ENCODE data around the gene NPIPB9. TPM values are rescaled to one million over a fixed set of nuclear protein-coding genes. Genes with fewer than 3 reads are reported as not detected.
"Not testable (repeated sequence)": the region's sequence is repeated elsewhere in the genome, so short reads cannot be mapped to it uniquely, and the experiment has no call there.

The NPIPB9 gene
- total RNA-seq (1 to 10 TPM in 1 of 4 donors, under 1 TPM in 1, not detected in 2; 0.62 to 1.2 TPM), polyA plus RNA-seq (under 1 TPM in 2 of 3 donors, not detected in 1; 0.12 to 0.39 TPM)
- long read RNA-seq, donor 1: 0 reads
- long read RNA-seq, donor 2: 0 reads

DNA sequence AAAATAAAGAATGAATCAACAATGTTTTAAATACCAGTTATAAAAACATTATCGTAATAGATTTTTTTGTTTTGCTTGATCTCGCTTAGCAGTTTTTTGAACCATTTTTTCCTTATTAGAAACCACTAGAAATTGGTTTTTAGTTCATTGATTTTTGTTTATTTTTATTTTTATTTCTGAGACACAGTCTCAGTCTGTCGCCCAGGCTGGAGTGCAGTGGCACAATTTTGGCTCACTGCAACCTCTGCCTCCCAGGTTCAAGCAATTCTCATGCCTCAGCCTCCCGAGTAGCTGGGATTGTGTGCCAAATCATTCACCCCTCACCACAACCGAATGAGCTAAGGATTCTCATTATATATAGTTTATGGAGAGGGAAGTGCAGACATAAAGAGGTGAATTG, at the start of gene NPIPB9:
Gene NPIPB9, plus strand, starts transcription at position 301 of the 400 bp plus-strand sequence.
- intact Hi-C loops (cut with DNase I); H3K36me3 ChIP-seq (ENCODE audit: insufficient read depth in 1 of 2, low read depth in 1 of 2); H3K9me3 ChIP-seq; H3K4me1 ChIP-seq; ATAC-seq; H3K4me3 ChIP-seq; H3K27me3 ChIP-seq (ENCODE audit: insufficient read depth in 3 of 3, low read length in 2 of 3); H3K27ac ChIP-seq; DNase-seq: not testable (repeated sequence)
- no CpG with 5 or more reads among the region's 5 CpGs for WGBS, 3 donors

DNA sequence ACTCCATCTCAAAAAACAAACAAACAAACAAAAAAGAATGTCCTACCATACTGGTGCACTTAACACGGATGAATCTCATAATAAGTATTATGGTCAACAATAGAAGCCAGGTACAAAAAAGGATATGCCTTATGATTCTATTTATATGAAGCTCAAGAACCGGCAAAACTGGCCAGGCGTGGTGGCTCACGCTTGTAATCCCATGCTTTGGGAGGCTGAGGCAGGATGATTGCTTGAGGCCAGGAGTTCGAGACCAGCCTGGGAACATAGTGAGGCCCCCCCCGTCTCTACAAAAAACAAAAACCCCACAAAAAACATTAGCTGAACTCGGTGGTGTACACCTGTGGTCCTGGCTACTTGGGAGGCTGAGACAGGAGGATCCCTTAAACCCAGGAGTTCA, 47.3 kb upstream of the NPIPB9 start:
- DNase-seq; intact Hi-C loops (cut with DNase I); ATAC-seq; H3K4me3 ChIP-seq; H3K4me1 ChIP-seq; H3K27me3 ChIP-seq (ENCODE audit: insufficient read depth in 3 of 3, low read length in 2 of 3); H3K36me3 ChIP-seq (ENCODE audit: insufficient read depth in 1 of 2, low read depth in 1 of 2); H3K27ac ChIP-seq; H3K9me3 ChIP-seq: not testable (repeated sequence)
- WGBS, 3 donors: 81 to 100% methylated on average over 1 to 6 of the region's 7 CpGs; no CpG with 5 or more reads in 1 of the 3 donors

DNA sequence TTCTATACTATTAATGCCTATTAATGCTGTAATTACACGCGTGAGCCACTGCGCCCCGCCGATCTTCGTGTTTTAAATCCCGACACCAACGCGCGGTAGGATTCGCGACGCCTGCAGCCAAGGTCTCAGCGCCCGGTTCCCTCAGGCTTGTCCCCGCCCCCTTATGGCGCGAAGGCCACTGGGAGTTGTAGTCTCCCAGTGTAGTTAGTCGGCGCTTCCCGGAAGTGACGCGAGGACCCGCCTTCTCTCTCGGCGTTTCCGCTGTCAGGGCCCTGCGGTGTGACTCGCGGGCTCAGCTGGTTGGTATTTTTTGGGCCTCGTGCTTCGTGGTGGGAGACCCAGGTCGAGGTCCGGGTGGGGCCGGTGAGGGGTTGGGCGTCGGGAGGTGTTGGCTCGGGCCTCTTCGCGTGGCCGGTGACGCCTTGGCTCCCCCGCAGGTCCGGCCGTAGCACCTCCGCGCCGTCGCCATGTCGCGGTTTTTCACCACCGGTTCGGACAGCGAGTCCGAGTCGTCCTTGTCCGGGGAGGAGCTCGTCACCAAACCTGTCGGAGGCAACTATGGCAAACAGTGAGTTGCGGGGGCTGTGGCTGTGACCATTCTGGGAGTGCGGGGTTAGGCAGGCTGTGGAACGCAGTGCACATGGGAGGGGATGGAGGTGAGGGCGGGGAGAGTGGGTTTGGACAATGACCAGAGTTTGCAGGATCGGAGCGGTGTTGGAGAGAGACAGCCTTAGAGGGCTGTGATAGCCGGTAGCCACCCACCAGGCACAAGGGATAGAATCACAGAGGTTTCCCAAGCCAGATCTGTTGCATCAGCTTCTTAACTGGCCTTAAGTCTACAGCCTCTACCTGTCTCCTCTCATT, 40.1 kb upstream of the NPIPB9 start, which contains the start of gene EIF3C:
Gene EIF3C, plus strand, starts transcription at position 245 of the 864 bp plus-strand sequence. Its CDS starts 223 bp downstream, at position 468.
- DNase-seq; H3K27me3 ChIP-seq (ENCODE audit: insufficient read depth in 3 of 3, low read length in 2 of 3); H3K4me1 ChIP-seq; H3K9me3 ChIP-seq; H3K27ac ChIP-seq; H3K36me3 ChIP-seq (ENCODE audit: insufficient read depth in 1 of 2, low read depth in 1 of 2); intact Hi-C loops (cut with DNase I); H3K4me3 ChIP-seq: not testable (repeated sequence)
- peak; percentile 100 for ATAC-seq
- no CpG with 5 or more reads among the region's 66 CpGs for WGBS, 3 donors

DNA sequence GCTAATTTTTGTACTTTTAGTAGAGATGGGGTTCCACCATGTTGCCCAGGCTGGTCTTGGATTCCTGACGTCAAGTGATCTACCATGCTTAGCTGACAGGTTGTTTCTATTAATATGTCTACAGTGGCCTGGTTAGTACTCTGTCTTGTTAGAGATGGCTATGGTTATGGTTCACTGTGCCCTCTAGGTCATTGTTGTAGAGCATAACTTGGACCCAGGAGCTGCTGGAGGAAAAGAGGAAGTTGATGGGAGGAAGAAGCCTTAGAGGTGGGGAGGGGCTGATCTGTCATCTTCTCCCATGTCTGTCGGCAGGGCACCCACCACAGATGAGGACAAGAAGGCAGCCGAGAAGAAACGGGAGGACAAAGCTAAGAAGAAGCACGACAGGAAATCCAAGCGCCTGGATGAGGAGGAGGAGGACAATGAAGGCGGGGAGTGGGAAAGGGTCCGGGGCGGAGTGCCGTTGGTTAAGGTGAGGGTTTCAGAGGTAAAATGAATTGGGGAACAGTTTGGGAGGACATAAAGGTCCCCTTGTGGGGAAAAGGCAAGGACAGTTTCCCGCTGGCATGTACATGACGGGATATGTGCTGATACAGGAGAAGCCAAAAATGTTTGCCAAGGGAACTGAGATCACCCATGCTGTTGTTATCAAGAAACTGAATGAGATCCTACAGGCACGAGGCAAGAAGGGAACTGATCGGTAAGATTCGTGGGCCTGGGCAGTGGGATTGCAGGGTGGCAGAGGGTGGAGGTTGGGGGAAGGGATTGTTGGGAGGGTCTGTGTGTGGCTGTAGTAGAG, 28.5 kb upstream of the NPIPB9 start:
- 86 to 88% (median 88%) methylated on average over 11 of the region's 15 CpGs for WGBS, 3 donors
- H3K9me3 ChIP-seq; intact Hi-C loops (cut with DNase I); H3K36me3 ChIP-seq (ENCODE audit: insufficient read depth in 1 of 2, low read depth in 1 of 2); DNase-seq; H3K27me3 ChIP-seq (ENCODE audit: insufficient read depth in 3 of 3, low read length in 2 of 3); H3K4me1 ChIP-seq; H3K4me3 ChIP-seq; H3K27ac ChIP-seq: not testable (repeated sequence)
- ATAC-seq: peak in 1 of 4 donors; percentile 19

DNA sequence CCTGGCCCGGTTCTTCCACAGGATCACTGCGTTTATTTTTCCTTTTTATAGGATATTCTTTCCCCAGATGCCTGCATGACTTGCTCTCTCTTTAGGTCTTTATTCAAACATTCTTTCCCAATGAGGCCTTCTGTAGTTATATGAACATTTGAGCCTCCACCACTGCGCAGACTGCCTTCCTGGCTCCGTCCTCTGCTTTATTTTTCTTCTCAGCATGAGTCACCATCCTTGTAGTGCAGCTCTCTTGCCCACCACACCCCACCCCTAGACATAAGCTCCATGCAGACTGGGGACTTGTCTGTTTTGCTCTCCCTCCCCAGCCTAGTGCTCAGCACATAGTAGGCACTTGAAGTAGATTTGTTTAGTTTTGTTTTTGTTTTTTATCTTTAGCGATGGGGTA, 20.3 kb upstream of the NPIPB9 start:
- H3K36me3 ChIP-seq (ENCODE audit: insufficient read depth in 1 of 2, low read depth in 1 of 2); intact Hi-C loops (cut with DNase I); H3K27me3 ChIP-seq (ENCODE audit: insufficient read depth in 3 of 3, low read length in 2 of 3); H3K4me1 ChIP-seq; H3K9me3 ChIP-seq; H3K27ac ChIP-seq; H3K4me3 ChIP-seq; DNase-seq: not testable (repeated sequence)
- peak in 3 of 4 donors; percentile 22 to 44 (median 28) for ATAC-seq
- no CpG with 5 or more reads among the region's 5 CpGs for WGBS, 3 donors

DNA sequence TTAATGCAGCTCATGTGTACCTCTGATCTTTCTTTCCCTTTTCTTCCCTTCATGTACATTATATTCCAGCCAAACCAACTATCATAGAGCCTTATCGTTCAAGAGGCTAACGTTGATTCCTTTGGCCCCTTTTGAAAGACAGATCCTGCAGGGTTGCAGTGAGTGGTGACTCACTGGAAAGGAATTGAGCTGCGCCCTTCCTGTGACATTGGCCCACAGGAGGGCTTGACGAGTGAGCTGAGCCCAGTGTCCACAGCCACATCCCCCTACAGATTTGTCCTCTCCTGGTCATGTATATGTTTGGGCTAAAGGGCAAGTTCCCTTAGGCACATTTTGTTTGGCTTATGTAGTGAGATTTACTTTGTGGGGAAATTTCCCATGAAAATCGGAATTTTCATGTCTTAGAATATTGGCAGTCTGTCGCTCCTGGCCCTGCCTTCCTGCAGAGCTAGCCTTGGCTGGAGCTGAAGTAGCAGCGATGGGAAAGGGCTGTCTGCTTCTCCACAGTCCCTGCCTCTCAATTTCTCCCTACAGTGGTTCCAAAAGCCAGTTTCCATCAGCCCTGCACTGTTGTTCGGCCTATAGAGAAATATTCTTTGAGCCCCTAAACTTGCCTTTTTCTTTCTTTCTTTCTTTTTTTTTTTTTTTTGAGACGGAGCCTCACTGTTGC, 19.0 kb upstream of the NPIPB9 start:
- H3K4me1 ChIP-seq; DNase-seq; H3K27ac ChIP-seq; intact Hi-C loops (cut with DNase I); H3K27me3 ChIP-seq (ENCODE audit: insufficient read depth in 3 of 3, low read length in 2 of 3); H3K36me3 ChIP-seq (ENCODE audit: insufficient read depth in 1 of 2, low read depth in 1 of 2); H3K9me3 ChIP-seq; H3K4me3 ChIP-seq: not testable (repeated sequence)
- WGBS, 3 donors: 41% methylated on average over 1 of the region's 9 CpGs; no CpG with 5 or more reads in 2 of the 3 donors
- peak; percentile 56 to 72 (median 60) for ATAC-seq

DNA sequence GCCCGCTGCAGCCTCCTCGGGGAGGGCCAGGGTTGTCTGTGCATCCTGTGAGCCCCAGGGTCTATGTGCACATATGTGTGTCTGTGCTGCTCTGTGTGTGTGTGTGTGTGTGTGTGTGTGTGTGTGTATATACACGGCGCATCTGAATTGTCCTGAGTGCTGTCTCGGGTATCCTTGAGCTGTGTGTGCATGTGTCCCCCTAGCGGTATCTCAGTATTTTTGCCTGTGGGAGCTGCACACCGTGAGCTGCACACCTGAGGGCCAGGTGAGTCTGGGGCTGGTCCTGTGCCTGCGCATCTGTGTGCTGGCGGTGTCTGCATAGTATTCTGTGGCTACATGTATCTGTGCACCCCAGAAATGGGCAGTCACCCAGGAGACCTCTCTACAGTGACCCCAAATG, 11.8 kb upstream of the NPIPB9 start:
- peak in 2 of 4 donors; percentile 37 to 39 for ATAC-seq

DNA sequence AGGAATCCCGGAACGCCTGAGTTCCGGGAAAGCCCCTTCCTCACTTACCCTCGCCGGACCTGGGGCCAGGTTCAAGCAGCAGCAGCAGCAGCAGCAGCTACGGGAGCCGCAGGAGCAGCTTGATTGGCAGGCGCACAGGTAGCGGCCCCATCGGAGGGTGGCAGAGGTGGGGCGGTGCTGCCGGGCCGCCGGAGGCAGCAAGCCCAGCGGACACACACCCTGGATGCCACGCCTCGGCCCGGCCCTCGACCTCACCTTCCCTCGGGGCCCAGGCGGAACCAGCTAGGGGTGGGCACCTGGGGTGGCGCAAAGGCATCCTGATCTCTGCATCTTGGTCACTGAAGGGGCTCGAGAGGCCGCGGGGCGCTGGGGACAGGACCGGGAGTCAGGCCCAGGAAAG, 11.0 kb upstream of the NPIPB9 start:
- H3K4me3 ChIP-seq; H3K27me3 ChIP-seq (ENCODE audit: insufficient read depth in 3 of 3, low read length in 2 of 3); H3K27ac ChIP-seq; intact Hi-C loops (cut with DNase I); H3K9me3 ChIP-seq; H3K4me1 ChIP-seq; H3K36me3 ChIP-seq (ENCODE audit: insufficient read depth in 1 of 2, low read depth in 1 of 2): not testable (repeated sequence)
- DNase-seq (peak in 1 of 2 donors; percentile 22), ATAC-seq (peak; percentile 40 to 57 (median 48))
- 0 to 20% (median 3%) methylated on average over 1 to 14 of the region's 27 CpGs for WGBS, 3 donors

More for the DNA sequence above, 11.8 kb upstream of the NPIPB9 start:
- 8 to 13% (median 10%) methylated on average over 4 to 6 of the region's 9 CpGs for WGBS, 3 donors
- intact Hi-C loops (cut with DNase I); H3K27ac ChIP-seq; H3K36me3 ChIP-seq (ENCODE audit: insufficient read depth in 1 of 2, low read depth in 1 of 2); H3K9me3 ChIP-seq; H3K4me3 ChIP-seq; H3K27me3 ChIP-seq (ENCODE audit: insufficient read depth in 3 of 3, low read length in 2 of 3); H3K4me1 ChIP-seq; DNase-seq: not testable (repeated sequence)

DNA sequence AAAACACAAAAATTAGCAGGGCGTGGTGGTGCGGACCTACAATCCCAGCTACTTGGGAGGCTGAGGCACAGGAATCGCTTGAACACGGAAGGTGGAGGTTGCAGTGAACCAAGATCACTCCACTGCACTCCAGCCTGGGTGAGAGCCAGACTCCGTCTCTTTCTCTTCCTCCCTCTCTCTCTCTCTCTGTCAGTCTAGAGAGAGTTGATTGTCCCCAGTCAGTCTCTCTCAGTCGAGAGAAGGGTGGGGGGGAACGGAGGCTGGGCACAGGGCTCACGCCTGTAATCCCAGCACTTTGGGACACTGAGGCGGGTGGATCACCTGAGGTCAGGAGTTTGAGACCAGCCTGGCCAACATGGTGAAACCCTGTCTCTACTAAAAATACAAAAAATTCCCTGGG, 10.3 kb upstream of the NPIPB9 start:
- H3K4me3 ChIP-seq; H3K27me3 ChIP-seq (ENCODE audit: insufficient read depth in 3 of 3, low read length in 2 of 3); H3K9me3 ChIP-seq; H3K36me3 ChIP-seq (ENCODE audit: insufficient read depth in 1 of 2, low read depth in 1 of 2); intact Hi-C loops (cut with DNase I); H3K4me1 ChIP-seq; H3K27ac ChIP-seq: not testable (repeated sequence)
- ATAC-seq: peak; percentile 9 to 59 (median 21)
- peak in 1 of 2 donors; percentile 4 for DNase-seq
- 52 to 67% (median 60%) methylated on average over 1 to 4 of the region's 9 CpGs for WGBS, 3 donors

DNA sequence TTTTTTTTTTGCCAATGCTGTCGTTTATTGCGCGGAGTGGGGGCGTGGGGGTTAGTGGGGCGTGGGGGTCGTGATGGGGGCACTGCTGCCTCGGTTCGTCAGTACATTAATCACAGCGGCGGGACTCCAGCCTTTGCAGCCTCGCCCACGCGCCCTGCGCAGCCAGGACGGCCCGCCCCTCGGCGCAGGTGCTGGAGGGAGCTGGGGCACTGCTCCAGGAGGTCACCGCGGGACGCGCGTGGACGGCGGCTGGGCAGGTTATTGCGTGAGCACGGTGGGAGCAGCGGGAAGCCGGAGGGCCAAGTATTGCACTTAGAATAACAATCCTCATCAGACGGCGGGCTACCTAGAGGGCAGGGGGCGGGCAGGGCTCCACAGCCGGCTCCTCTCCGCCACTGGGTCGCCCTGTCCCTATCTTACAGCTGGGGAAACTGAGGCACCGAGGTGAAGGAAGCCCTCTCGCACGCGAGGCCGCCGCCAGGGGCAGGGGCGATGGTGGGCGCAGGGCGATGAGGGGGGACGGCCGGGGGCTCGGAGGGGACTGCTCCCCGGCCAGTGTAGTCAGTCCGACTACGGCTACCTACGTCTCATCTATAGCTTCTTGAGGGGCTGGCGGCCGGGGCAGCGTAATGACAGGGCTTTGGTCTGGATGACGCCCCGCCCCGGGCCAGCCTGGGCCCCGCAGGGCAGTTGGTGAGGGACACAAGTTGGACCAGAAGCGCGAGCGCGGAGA, 4.8 kb upstream of the NPIPB9 start:
- H3K27ac ChIP-seq; H3K36me3 ChIP-seq (ENCODE audit: insufficient read depth in 1 of 2, low read depth in 1 of 2); H3K4me1 ChIP-seq; intact Hi-C loops (cut with DNase I); ATAC-seq; H3K4me3 ChIP-seq; H3K9me3 ChIP-seq; H3K27me3 ChIP-seq (ENCODE audit: insufficient read depth in 3 of 3, low read length in 2 of 3): not testable (repeated sequence)
- 19 to 32% (median 24%) methylated on average over 4 to 19 of the region's 62 CpGs for WGBS, 3 donors
- DNase-seq: peak in 1 of 2 donors; percentile 25

All from psoas muscle (tissue), 8 donors.